ENCODE data around the gene DMRTB1.

DNA sequence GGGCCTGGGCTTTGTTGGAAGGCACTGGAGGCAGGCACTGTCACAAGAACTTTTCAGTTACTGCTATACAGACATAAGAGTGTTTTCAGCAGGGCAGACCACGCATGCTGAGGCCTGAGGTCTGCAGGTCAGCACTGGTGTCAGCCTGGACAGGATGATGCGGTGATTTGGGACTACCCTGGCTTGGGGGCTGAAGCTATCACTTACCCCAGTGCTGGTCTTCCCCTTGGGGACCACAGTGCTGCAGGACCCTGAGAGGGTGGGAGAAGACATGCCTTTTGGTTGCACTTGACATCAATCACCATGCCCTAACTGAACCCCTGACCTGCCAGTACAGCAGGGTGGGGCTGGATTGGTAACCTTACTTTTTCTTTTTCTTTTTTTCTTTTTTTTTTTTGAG is 9.2 kb downstream of the DMRTB1 start:
- TF ChIP-seq TCF7L2 (IDR thresholded peaks at IDR 0.05; ENCODE audit: low read depth, low read length) (no peak), POLR2AphosphoS5 (IDR thresholded peaks at IDR 0.05; ENCODE audit: low read depth, low read length) (no peak), SIN3A (IDR thresholded peaks at IDR 0.05; ENCODE audit: borderline replicate concordance, insufficient read depth, low read depth, low read length) (no peak)
- TF ChIP-seq, protein P1, sequence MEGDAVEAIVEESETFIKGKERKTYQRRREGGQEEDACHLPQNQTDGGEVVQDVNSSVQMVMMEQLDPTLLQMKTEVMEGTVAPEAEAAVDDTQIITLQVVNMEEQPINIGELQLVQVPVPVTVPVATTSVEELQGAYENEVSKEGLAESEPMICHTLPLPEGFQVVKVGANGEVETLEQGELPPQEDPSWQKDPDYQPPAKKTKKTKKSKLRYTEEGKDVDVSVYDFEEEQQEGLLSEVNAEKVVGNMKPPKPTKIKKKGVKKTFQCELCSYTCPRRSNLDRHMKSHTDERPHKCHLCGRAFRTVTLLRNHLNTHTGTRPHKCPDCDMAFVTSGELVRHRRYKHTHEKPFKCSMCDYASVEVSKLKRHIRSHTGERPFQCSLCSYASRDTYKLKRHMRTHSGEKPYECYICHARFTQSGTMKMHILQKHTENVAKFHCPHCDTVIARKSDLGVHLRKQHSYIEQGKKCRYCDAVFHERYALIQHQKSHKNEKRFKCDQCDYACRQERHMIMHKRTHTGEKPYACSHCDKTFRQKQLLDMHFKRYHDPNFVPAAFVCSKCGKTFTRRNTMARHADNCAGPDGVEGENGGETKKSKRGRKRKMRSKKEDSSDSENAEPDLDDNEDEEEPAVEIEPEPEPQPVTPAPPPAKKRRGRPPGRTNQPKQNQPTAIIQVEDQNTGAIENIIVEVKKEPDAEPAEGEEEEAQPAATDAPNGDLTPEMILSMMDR (IDR thresholded peaks at IDR 0.05), result no peak
- TF ChIP-seq, protein P2, sequence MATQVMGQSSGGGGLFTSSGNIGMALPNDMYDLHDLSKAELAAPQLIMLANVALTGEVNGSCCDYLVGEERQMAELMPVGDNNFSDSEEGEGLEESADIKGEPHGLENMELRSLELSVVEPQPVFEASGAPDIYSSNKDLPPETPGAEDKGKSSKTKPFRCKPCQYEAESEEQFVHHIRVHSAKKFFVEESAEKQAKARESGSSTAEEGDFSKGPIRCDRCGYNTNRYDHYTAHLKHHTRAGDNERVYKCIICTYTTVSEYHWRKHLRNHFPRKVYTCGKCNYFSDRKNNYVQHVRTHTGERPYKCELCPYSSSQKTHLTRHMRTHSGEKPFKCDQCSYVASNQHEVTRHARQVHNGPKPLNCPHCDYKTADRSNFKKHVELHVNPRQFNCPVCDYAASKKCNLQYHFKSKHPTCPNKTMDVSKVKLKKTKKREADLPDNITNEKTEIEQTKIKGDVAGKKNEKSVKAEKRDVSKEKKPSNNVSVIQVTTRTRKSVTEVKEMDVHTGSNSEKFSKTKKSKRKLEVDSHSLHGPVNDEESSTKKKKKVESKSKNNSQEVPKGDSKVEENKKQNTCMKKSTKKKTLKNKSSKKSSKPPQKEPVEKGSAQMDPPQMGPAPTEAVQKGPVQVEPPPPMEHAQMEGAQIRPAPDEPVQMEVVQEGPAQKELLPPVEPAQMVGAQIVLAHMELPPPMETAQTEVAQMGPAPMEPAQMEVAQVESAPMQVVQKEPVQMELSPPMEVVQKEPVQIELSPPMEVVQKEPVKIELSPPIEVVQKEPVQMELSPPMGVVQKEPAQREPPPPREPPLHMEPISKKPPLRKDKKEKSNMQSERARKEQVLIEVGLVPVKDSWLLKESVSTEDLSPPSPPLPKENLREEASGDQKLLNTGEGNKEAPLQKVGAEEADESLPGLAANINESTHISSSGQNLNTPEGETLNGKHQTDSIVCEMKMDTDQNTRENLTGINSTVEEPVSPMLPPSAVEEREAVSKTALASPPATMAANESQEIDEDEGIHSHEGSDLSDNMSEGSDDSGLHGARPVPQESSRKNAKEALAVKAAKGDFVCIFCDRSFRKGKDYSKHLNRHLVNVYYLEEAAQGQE (IDR thresholded peaks at IDR 0.05; ENCODE audit: insufficient read depth in 1 of 2, low read depth in 2 of 2, low read length in 1 of 2), result no peak
